Transverse colon (tissue), 4 donors: ENCODE results near the gene C19orf44.
"Not testable (repeated sequence)": the region's sequence is repeated elsewhere in the genome, so short reads cannot be mapped to it uniquely, and the experiment has no call there.

ENCODE experiments used
- CTCF ChIP-seq, 5 experiments: fragments of 200-600 bp in 3 of 5; fragments of 450-650 bp in 2 of 5; sonication (generic) in 3 of 5; IDR thresholded peaks; 1 replicate in 2 of 5; 2 replicates in 3 of 5; pipeline ENCODE4 v1.5.1; 2016 to 2017; ENCODE audit warnings: antibody characterized with exemption in 5 of 5, inconsistent platforms in 3 of 5, mild to moderate bottlenecking in 2 of 5, moderate library complexity in 1 of 5
- POLR2A ChIP-seq: fragments of 450-650 bp; IDR thresholded peaks from one replicate; pipeline ENCODE4 v1.6.1; 2016; ENCODE audit warnings: antibody characterized with exemption, mild to moderate bottlenecking, moderate library complexity
- POLR2AphosphoS5 ChIP-seq, 3 donors: sonication (generic); formaldehyde crosslinking; IDR thresholded peaks; one replicate each; pipeline ENCODE4 v1.6.1; 2016; ENCODE audit warnings: antibody characterized with exemption in 3 of 3

- TF ChIP-seq CTCF (IDR thresholded peaks at IDR 0.05); POLR2A; POLR2AphosphoS5 (IDR thresholded peaks at IDR 0.05): not testable (repeated sequence)
Observed at GRCh38 chr19:16472559-16472899, 23.7 kb upstream of the C19orf44 start.
